ENCODE data around the gene PPT1.
"Not testable (repeated sequence)": the region's sequence is repeated elsewhere in the genome, so short reads cannot be mapped to it uniquely, and the experiment has no call there.

PPT1 gene

DNA sequence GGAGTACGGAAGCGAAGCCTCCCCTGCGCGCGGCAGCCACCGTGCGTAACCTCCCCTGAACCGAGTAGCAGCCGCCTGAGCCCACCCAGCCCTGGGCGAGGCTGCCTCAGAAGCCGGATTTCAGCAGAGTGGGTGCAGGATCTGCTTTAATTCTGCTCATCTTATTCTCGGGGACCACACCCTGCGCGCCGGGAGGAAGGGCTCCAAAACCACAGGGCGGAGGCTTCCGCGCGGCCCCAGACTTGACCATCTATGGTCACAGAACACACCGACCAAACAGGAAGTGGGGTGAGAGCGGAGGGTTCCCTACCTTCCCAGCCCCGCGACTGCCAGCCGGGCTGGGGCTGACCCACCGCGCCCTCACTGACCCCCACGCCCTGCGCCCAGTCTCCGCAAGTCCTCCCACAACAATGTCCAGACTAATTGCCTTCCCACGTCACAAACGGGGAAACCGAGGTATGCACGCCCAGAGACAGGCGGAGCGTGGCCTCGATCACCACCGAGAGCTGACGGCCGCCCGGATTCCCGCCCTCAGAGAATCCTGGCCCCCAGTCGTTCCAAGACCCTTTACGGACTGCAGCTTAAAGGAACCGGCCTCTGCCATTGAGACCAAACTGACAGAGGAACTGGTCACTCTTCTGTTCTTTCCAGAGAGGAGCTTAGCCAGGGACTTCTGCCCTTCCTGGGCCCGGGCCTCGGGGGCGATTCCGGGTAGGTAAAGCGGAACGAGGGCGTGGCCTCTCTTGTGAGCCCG is 57.1 kb downstream of the PPT1 start:
- DNase-seq (ENCODE audit: low read depth), result peak; percentile 87
- peak overlapping the region; percentile 72 for H3K4me3 ChIP-seq (ENCODE audit: low read depth, low read length)
- TF ChIP-seq, protein P1, sequence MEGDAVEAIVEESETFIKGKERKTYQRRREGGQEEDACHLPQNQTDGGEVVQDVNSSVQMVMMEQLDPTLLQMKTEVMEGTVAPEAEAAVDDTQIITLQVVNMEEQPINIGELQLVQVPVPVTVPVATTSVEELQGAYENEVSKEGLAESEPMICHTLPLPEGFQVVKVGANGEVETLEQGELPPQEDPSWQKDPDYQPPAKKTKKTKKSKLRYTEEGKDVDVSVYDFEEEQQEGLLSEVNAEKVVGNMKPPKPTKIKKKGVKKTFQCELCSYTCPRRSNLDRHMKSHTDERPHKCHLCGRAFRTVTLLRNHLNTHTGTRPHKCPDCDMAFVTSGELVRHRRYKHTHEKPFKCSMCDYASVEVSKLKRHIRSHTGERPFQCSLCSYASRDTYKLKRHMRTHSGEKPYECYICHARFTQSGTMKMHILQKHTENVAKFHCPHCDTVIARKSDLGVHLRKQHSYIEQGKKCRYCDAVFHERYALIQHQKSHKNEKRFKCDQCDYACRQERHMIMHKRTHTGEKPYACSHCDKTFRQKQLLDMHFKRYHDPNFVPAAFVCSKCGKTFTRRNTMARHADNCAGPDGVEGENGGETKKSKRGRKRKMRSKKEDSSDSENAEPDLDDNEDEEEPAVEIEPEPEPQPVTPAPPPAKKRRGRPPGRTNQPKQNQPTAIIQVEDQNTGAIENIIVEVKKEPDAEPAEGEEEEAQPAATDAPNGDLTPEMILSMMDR (IDR thresholded peaks at IDR 0.05; ENCODE audit: low read depth, low read length, missing control alignments), result no peak

DNA sequence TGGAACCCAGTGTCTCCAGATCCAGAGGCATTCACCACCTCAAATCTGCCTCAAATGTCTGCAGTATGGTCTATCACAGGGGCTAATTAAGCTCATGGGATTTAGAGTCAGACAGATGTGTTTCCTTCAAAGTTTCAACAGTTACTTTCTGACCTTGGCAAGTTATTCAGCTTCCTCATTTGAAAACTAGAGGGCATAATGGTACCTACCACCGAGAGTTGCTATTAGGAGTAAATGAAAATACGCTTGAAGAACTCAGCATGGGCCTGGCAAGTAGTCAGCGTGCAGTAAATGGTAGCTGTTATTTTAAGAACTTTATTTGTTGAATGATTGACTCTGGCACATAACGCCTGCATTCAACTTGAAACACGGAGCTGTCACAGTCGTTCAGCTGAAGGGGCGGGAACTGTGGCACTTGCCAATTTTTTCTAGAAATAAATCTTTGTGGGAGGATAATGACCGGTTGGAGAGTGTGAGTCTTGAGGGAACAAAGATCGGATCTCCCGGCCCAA is 57.8 kb downstream of the PPT1 start:
- DNase-seq (ENCODE audit: low read depth), result peak; percentile 69
- TF ChIP-seq, protein P1 (IDR thresholded peaks at IDR 0.05; ENCODE audit: low read depth, low read length, missing control alignments), result no peak
- peak overlapping the region; percentile 72 for H3K4me3 ChIP-seq (ENCODE audit: low read depth, low read length)

DNA sequence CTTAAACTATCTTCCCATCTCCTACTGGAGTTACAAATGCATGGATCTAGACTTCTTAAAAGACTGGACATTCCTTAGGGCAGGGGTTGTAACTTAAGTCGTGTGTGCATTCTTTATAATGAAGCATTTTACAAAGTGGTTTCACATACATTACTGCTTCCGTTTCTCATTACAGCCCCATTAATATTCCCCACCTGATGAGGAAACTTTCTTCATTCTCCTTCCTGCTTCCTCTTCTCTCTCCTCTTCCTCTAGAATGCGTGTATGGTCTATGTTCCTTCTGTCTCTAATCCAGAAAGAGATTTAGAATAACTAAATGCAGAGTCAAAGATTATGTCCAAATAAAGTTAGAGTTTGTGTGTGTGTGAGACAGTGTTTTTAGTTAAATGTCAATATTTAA is 58.4 kb downstream of the PPT1 start:
- TF ChIP-seq, protein P1 (IDR thresholded peaks at IDR 0.05; ENCODE audit: low read depth, low read length, missing control alignments), result no peak
- no peak overlapping the region for H3K4me3 ChIP-seq (ENCODE audit: low read depth, low read length)
- DNase-seq (ENCODE audit: low read depth), result no peak

DNA sequence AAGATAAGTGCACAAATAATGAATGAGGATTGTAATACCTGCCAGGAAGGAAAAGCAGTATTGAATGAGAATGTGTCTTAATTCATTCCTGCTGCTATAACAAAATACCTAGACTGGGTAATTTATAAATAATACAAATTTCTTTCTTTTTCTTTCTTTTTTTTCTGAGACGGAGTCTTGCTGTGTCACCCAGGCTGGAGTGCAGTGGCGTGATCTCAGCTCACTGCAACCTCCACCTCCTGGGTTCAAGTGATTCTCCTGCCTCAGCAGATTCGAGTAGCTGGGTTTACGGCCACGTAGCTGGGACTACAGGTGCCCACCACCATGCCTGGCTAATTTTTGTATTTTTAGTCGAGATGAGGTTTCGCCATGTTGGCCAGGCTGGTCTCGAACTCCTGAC is 59.8 kb downstream of the PPT1 start:
- DNase-seq (ENCODE audit: low read depth), result not testable (repeated sequence)

DNA sequence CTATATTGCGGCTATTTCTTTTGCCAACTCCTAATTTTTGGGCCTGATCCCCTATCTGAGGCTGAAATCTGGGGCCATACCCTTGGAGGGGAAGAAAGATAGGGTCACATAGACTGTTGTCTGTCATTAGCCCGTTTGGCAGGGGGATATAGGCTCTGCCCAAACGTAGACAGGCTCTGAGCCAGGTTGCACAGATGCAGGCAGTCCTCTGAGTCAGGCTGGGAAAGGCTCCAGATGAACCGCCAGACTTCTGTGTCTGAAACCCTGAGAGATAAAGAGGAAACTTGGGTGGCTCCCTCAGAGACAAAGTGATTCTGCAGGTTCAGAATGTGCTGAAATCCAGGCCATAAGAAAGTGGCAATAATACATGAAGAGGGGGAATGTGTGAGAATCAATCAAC is 60.5 kb downstream of the PPT1 start:
- TF ChIP-seq, protein P1 (IDR thresholded peaks at IDR 0.05; ENCODE audit: low read depth, low read length, missing control alignments), result no peak
- no peak overlapping the region for H3K4me3 ChIP-seq (ENCODE audit: low read depth, low read length)
- DNase-seq (ENCODE audit: low read depth), result no peak

More for the DNA sequence above, 59.8 kb downstream of the PPT1 start:
- H3K4me3 ChIP-seq (ENCODE audit: low read depth, low read length), result not testable (repeated sequence)

DNA sequence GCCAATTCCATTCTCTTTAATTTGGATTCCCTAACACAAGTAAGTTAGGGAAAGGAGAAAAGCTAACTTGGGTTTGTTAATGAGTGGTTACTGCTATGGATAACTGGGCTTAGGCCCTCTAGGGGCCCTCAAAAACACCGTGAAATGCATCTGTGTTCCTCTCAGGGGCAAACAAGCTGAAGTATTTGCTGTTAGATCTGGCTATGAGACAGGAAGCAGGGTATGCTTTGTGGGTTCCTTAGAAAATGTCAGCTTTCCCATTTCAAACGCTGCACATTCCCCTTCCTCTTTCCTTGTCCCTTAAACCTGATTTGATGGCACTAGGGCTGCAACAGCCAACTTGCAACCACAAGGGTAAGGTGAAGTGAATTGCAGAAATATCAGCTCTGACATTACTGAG is 62.2 kb downstream of the PPT1 start:
- H3K4me3 ChIP-seq (ENCODE audit: low read depth, low read length), result no peak overlapping the region
- no peak for DNase-seq (ENCODE audit: low read depth)
- TF ChIP-seq, protein P1 (IDR thresholded peaks at IDR 0.05; ENCODE audit: low read depth, low read length, missing control alignments), result no peak

DNA sequence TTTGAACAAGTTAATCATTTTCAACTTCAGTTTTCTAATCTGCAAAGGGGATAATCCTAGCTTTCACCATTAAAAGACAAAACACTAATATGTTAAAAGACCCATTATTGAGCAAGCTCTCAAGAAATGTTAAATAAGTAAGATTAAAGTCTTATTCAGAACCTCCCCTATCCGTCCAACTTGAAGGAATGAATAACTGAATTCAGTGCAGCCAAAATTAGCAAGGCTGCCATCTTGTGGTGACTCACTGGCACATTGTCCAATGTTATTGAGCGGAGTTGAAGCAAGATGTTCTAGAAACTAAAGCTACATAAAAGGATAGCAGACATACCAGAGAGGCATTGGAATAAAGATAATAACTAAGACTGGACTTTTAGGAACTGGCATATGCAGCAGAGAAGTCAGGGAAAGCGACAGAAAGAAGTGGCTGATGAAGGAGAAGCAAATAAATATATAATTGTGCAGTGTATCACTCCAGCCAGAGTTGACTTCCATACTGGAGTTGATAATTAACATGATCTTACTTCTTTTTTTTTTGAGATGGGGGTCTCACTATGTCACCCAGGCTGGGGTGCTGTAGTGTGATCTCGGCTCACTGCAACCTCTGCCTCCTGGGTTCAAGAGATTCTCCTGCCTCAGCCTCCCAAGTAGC is 64.7 kb downstream of the PPT1 start:
- no peak overlapping the region for H3K4me3 ChIP-seq (ENCODE audit: low read depth, low read length)
- peak; percentile 51 for DNase-seq (ENCODE audit: low read depth)
- TF ChIP-seq, protein P1 (IDR thresholded peaks at IDR 0.05; ENCODE audit: low read depth, low read length, missing control alignments), result peak; percentile 66

All from GM12864 (cell line).